DND-41 (cell line): ENCODE data around the gene SRMS.

ENCODE experiments used
- EZH2 ChIP-seq: IDR thresholded peaks from 3 replicates; pipeline ENCODE4 v1.6.1; 2012; ENCODE audit warnings: borderline replicate concordance, low read depth, mild to moderate bottlenecking, moderate library complexity, low read length, inconsistent platforms; ENCODE audit not compliant: severe bottlenecking
- TF ChIP-seq, protein P1 (sequence below): IDR thresholded peaks from 2 replicates; pipeline ENCODE4 v1.5.1; 2012; ENCODE audit warnings: borderline replicate concordance, low read length, moderate library complexity, mild to moderate bottlenecking; ENCODE audit not compliant: poor library complexity, severe bottlenecking; ENCODE audit errors: extremely low read depth

GRCh38 chr20:63549019-63549418 is 1.5 kb upstream of the SRMS start:
- TF ChIP-seq, protein P1, sequence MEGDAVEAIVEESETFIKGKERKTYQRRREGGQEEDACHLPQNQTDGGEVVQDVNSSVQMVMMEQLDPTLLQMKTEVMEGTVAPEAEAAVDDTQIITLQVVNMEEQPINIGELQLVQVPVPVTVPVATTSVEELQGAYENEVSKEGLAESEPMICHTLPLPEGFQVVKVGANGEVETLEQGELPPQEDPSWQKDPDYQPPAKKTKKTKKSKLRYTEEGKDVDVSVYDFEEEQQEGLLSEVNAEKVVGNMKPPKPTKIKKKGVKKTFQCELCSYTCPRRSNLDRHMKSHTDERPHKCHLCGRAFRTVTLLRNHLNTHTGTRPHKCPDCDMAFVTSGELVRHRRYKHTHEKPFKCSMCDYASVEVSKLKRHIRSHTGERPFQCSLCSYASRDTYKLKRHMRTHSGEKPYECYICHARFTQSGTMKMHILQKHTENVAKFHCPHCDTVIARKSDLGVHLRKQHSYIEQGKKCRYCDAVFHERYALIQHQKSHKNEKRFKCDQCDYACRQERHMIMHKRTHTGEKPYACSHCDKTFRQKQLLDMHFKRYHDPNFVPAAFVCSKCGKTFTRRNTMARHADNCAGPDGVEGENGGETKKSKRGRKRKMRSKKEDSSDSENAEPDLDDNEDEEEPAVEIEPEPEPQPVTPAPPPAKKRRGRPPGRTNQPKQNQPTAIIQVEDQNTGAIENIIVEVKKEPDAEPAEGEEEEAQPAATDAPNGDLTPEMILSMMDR, result no peak
- no peak for TF ChIP-seq EZH2
